ENCODE data around the gene ZFP36L2.

The ZFP36L2 gene

GRCh38 chr2:43193652-43194120 is 32.7 kb downstream of the ZFP36L2 start:
- no peak for TF ChIP-seq SIN3A (IDR thresholded peaks at IDR 0.05; ENCODE audit: borderline replicate concordance, insufficient read depth, low read length)
- TF ChIP-seq FOXP2 (optimal IDR thresholded peaks at IDR 0.05; ENCODE audit: borderline replicate concordance, extremely low read depth, extremely low read length, insufficient read depth) = no peak
- TF ChIP-seq POLR2AphosphoS5 (IDR thresholded peaks at IDR 0.05; ENCODE audit: low read depth, low read length) = no peak
- no peak for TF ChIP-seq TAF1 (IDR thresholded peaks at IDR 0.05; ENCODE audit: borderline replicate concordance, insufficient read depth, low read length)

GRCh38 chr2:43192744-43193651 is 33.4 kb downstream of the ZFP36L2 start:
- TF ChIP-seq SIN3A (IDR thresholded peaks at IDR 0.05; ENCODE audit: borderline replicate concordance, insufficient read depth, low read length) (no peak), TAF1 (IDR thresholded peaks at IDR 0.05; ENCODE audit: borderline replicate concordance, insufficient read depth, low read length) (no peak), FOXP2 (optimal IDR thresholded peaks at IDR 0.05; ENCODE audit: borderline replicate concordance, extremely low read depth, extremely low read length, insufficient read depth) (no peak), POLR2AphosphoS5 (IDR thresholded peaks at IDR 0.05; ENCODE audit: low read depth, low read length) (no peak)
- TF ChIP-seq, protein P1, sequence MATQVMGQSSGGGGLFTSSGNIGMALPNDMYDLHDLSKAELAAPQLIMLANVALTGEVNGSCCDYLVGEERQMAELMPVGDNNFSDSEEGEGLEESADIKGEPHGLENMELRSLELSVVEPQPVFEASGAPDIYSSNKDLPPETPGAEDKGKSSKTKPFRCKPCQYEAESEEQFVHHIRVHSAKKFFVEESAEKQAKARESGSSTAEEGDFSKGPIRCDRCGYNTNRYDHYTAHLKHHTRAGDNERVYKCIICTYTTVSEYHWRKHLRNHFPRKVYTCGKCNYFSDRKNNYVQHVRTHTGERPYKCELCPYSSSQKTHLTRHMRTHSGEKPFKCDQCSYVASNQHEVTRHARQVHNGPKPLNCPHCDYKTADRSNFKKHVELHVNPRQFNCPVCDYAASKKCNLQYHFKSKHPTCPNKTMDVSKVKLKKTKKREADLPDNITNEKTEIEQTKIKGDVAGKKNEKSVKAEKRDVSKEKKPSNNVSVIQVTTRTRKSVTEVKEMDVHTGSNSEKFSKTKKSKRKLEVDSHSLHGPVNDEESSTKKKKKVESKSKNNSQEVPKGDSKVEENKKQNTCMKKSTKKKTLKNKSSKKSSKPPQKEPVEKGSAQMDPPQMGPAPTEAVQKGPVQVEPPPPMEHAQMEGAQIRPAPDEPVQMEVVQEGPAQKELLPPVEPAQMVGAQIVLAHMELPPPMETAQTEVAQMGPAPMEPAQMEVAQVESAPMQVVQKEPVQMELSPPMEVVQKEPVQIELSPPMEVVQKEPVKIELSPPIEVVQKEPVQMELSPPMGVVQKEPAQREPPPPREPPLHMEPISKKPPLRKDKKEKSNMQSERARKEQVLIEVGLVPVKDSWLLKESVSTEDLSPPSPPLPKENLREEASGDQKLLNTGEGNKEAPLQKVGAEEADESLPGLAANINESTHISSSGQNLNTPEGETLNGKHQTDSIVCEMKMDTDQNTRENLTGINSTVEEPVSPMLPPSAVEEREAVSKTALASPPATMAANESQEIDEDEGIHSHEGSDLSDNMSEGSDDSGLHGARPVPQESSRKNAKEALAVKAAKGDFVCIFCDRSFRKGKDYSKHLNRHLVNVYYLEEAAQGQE (IDR thresholded peaks at IDR 0.05; ENCODE audit: insufficient read depth in 1 of 2, low read depth in 2 of 2, low read length in 2 of 2) = no peak

DNA sequence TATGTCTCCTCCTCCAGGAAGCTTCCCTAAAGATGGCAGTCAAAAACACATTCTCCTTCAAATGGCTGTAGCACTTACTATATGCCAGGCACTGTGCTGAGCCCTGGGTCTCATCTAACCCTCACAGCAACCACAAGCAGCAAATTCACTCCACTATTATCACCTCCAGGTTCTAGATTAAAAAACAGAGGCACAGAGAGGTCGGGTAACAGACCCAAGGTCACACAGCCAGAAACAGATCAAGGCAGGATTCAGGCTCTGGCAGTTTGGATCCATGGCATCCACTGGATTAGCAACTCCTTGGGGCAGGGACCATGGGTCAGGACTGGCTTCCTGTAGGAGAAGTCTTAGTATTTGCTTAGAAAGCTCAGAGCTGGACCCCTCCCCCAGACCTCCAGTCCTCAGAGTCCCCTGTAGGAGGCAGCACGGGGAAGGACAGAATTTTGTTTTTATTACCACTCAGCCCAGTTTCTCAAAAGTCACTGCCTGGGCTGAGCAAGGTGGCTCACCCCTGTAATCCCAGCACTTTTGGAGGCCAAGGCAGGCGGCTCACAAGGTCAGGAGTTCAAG is 34.4 kb downstream of the ZFP36L2 start:
- TF ChIP-seq, protein P1 (IDR thresholded peaks at IDR 0.05; ENCODE audit: insufficient read depth in 1 of 2, low read depth in 2 of 2, low read length in 2 of 2) = no peak
- TF ChIP-seq FOXP2 (optimal IDR thresholded peaks at IDR 0.05; ENCODE audit: borderline replicate concordance, extremely low read depth, extremely low read length, insufficient read depth) = no peak
- TF ChIP-seq TAF1 (IDR thresholded peaks at IDR 0.05; ENCODE audit: borderline replicate concordance, insufficient read depth, low read length) = no peak
- TF ChIP-seq POLR2AphosphoS5 (IDR thresholded peaks at IDR 0.05; ENCODE audit: low read depth, low read length) = no peak
- no peak for TF ChIP-seq SIN3A (IDR thresholded peaks at IDR 0.05; ENCODE audit: borderline replicate concordance, insufficient read depth, low read length)

GRCh38 chr2:43190311-43191052 is 35.9 kb downstream of the ZFP36L2 start:
- TF ChIP-seq SIN3A (IDR thresholded peaks at IDR 0.05; ENCODE audit: borderline replicate concordance, insufficient read depth, low read length) (no peak), POLR2AphosphoS5 (IDR thresholded peaks at IDR 0.05; ENCODE audit: low read depth, low read length) (no peak), TAF1 (IDR thresholded peaks at IDR 0.05; ENCODE audit: borderline replicate concordance, insufficient read depth, low read length) (no peak), FOXP2 (optimal IDR thresholded peaks at IDR 0.05; ENCODE audit: borderline replicate concordance, extremely low read depth, extremely low read length, insufficient read depth) (no peak)
- TF ChIP-seq, protein P1 (IDR thresholded peaks at IDR 0.05; ENCODE audit: insufficient read depth in 1 of 2, low read depth in 2 of 2, low read length in 2 of 2) = no peak

All from PFSK-1 (cell line).